NCI-H2081 (cell line): Measurements from ENCODE around the gene CLEC12A.
"Not testable (repeated sequence)": the region's sequence is repeated elsewhere in the genome, so short reads cannot be mapped to it uniquely, and the experiment has no call there.

Source experiments
- DNase-seq, 2 experiments: peaks; one replicate each; lab custom pipeline; 2025; lab: John Stamatoyannopoulos, UW

CLEC12A gene

GRCh38 chr12:9969673-9970072 is 1.5 kb upstream of the CLEC12A start:
- no peak for DNase-seq

- no peak for DNase-seq
These were observed 2.7 kb downstream of the CLEC12A start for GRCh38 chr12:9973949-9974348.

GRCh38 chr12:9974731-9975130 is 3.5 kb downstream of the CLEC12A start:
- not testable (repeated sequence) for DNase-seq

GRCh38 chr12:9975614-9976013 is 4.4 kb downstream of the CLEC12A start:
- DNase-seq, result no peak

DNA sequence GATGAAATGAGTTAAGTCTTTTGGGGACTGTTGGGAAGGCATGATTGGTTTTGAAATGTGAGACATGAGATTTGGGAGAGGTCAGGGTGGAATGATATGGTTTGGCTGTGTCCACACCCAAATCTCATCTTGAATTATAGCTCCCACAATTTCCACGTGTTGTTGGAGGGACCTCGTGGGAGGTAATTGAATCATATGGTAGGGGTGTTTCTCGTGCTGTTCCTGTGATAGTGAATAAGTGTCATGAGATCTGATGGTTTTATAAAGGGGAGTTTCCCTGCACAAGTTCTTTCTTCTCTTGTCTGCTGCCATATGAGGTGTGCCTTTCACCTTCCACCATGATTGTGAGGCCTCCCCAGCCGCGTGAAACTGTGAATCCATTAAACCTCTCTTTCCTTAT is 5.4 kb downstream of the CLEC12A start:
- DNase-seq, result not testable (repeated sequence)

GRCh38 chr12:9977916-9978315 is 6.7 kb downstream of the CLEC12A start:
- no peak for DNase-seq

DNA sequence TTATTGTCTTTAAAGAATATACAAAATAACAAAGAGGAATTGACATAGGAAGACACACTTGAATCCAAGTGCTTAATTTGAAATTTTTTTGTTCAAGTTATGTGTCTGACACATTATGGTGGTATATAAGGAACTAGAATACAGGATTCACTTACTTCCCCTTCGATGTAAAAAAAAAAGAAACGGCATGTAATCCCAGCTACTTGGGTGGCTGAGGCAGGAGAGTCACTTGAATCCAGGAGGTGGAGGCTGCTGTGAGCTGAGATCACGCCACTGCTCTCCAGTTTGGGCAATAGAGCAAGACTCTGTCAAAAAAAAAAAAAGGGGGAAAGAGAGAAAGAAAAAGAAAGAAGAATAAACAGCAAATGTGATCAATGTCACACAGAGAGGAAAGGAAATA is 8.9 kb downstream of the CLEC12A start:
- no peak for DNase-seq

- DNase-seq, result no peak
These were observed 20.7 kb downstream of the CLEC12A start for GRCh38 chr12:9991876-9992275.

GRCh38 chr12:9992296-9992695 is 21.1 kb downstream of the CLEC12A start:
- DNase-seq, result no peak

DNA sequence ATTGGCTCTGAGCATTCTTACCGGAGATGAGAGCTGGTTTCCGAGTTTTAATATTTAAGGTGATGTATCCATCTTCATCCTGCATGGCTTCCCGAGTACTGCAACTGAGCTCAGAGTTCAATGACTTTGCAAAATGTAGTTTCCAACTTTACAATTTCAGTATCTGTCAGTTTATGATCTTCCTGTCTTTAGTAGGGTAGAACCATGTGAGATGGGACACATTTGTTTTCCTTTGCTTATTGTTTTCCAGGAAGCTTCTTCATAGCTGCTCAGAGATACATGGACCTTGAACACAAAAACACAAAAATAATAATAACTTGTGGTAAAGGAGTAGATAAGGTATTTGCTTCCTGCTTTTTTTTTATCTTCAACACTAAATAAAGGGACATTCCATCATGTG is 27.8 kb downstream of the CLEC12A start, which contains the start of gene CLEC1B:
CLEC1B (minus strand) TSS at position 106 of the 400 bp plus-strand sequence; CDS start at position 85, 21 bp downstream.
- DNase-seq, result no peak

- DNase-seq, result no peak
These were observed 30.1 kb downstream of the CLEC12A start for GRCh38 chr12:10001171-10001776.

- no peak for DNase-seq
These were observed 41.6 kb downstream of the CLEC12A start for GRCh38 chr12:10012630-10013330.

DNA sequence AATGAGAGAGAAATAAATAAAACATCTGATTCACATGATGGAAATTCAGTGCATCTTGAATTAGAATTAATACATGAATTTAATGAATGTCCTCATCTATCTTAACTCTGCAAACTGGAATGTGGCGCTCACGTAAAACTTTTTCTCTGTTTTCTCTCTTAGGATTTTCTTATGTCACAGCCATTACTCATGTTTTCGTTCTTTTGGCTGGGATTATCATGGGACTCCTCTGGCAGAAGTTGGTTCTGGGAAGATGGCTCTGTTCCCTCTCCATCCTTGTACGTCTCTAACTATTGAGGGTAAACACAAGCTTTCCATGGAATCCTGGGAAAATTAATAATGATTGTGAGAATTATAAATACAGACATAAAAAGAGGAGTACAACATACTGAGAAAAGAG is 44.2 kb downstream of the CLEC12A start:
- no peak for DNase-seq

- no peak for DNase-seq
These were observed 45.7 kb downstream of the CLEC12A start for GRCh38 chr12:10016881-10017280.

- DNase-seq, result no peak
These were observed 47.2 kb downstream of the CLEC12A start for GRCh38 chr12:10018386-10018785.

DNA sequence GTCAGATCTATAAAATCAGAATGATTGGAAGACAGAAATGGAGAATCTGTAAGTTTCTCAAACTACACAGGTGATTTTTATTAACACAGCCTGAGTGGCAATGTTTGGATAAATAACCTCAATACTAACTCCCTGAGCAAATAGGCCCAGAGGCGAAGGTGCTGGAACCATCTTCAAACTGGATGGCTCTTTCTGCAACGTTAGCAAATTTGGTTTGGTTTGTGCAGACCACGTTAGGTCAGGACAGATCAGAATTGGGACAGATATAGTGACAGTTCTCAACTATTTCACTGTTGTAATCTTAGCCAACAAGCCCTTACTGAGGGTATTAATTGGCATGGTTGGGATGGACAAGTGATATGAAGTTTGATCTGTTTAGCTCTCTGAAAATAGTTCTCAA is 50.1 kb downstream of the CLEC12A start:
- DNase-seq, result no peak

GRCh38 chr12:10025236-10025635 is 54.0 kb downstream of the CLEC12A start:
- no peak for DNase-seq

DNA sequence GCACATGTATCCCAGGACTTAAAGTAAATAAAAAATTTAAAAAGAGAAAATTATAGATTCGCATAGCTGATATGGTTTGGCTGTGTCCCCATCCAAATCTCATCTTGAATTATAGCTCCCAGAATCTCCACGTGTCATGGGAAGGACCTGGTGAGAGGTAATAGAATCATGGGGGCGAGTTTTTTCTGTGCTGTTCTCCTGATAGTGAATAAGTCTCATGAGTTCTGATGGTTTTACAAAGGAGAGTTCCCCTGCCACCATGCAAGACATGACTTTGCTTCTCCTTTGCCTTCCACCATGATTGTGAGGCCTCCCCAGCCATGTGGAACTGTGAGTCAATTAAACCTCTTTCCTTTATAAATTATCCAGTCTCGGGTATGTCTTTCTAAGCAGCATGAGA is 55.5 kb downstream of the CLEC12A start:
- DNase-seq, result not testable (repeated sequence)

- DNase-seq, result no peak
These were observed 56.1 kb downstream of the CLEC12A start for GRCh38 chr12:10027311-10027710.

GRCh38 chr12:10027721-10028120 is 56.5 kb downstream of the CLEC12A start:
- no peak for DNase-seq

- DNase-seq, result no peak
These were observed 59.2 kb downstream of the CLEC12A start, which contains the start of gene CLEC9A for GRCh38 chr12:10030446-10030845. CLEC9A (plus strand) TSS chr12:10030682; CDS start chr12:10052688, 22,006 bp downstream.

DNA sequence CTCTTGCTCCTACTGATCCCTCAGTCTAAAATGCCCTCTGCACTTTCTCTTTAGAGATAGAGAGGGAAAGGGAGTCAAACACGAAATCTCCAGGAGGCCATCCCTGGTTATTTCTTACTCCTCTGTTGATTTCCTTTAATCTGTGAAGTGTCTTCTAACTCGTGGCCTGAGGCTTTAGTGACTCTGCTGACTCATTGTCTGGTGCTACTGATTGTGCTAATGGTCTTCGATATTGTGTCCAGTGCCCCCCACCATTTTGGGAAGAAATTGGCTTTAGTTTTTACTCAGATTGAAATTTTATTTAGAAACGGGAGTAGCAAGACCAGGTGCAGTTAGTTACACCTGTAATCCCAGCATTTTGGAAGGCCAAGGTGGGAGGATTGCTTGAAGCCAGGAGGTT is 60.1 kb downstream of the CLEC12A start:
- DNase-seq, result no peak

GRCh38 chr12:10031771-10032175 is 60.6 kb downstream of the CLEC12A start:
- no peak for DNase-seq
